ENCODE measurements around the gene PLPP7.

Gene PLPP7

DNA sequence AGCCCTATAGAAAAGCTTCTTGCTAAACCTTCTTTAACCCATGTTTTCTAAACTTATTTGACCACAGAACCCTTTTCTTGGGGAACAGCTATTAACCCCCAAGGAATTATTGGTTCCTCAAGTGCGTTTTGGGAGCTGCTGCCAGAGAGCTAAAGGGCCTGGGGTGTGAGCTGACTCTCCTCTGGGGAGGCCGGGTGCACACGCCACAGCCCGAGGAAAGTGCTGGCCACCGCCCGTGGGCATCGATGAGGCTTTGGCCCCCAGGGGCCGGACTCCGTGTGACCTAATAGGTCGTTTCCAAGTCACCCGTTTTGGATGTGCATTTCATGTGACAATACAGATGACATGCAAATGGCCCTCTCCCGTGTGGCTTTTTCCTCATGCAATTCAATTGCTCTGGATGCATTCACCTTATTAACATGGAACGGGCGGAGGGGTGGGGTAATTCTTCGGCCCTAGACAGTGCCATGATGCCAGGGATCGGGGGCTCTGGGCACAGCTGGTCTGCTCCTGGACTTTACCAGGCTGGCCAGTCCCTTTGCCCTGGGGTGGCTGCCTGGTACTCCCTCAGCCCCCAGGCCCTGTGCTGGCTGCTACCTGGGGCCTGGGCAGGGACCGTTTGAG is 19.5 kb downstream of the PLPP7 start:
- TF ChIP-seq, protein P1, sequence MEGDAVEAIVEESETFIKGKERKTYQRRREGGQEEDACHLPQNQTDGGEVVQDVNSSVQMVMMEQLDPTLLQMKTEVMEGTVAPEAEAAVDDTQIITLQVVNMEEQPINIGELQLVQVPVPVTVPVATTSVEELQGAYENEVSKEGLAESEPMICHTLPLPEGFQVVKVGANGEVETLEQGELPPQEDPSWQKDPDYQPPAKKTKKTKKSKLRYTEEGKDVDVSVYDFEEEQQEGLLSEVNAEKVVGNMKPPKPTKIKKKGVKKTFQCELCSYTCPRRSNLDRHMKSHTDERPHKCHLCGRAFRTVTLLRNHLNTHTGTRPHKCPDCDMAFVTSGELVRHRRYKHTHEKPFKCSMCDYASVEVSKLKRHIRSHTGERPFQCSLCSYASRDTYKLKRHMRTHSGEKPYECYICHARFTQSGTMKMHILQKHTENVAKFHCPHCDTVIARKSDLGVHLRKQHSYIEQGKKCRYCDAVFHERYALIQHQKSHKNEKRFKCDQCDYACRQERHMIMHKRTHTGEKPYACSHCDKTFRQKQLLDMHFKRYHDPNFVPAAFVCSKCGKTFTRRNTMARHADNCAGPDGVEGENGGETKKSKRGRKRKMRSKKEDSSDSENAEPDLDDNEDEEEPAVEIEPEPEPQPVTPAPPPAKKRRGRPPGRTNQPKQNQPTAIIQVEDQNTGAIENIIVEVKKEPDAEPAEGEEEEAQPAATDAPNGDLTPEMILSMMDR (conservative IDR thresholded peaks at IDR 0.05), result no peak
- no peak overlapping the region for H3K27ac ChIP-seq

DNA sequence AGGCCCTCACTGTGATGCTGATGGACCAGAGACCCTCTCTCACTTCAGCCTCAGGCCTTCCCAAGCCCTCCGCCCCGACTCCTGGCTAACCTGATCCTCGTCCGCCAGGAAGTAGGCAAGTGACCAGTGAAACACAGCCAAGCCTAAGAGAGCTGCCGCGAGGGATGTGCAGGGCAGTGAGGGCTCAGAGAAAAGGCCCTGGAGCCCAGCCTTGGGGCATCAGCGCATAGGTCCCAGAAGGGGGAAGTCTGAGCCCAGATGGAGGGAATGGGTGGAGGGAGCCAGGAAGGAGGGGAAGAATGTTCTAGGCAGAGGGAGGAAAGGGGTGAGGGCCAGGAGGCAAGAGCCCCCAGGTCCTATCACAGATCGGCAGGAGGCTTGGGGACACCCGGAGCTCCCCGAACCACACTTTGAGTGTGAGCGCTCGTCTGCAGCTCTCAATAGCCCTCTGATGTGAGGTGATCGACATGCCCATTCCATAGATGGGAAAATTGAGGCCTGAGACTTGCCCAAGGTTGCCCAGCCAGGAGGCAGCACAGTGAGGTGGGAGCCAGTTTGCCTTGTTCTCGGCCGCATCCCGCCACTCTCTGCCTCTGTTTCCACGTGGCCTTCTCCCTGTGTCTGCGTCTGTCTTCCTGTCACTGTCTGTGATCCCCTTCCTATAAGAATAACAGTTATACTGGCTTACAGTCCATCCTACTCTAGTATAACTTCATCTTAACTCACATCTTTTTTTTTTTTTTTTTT is 20.2 kb downstream of the PLPP7 start:
- TF ChIP-seq, protein P1 (conservative IDR thresholded peaks at IDR 0.05), result no peak
- H3K27ac ChIP-seq, result no peak overlapping the region

DNA sequence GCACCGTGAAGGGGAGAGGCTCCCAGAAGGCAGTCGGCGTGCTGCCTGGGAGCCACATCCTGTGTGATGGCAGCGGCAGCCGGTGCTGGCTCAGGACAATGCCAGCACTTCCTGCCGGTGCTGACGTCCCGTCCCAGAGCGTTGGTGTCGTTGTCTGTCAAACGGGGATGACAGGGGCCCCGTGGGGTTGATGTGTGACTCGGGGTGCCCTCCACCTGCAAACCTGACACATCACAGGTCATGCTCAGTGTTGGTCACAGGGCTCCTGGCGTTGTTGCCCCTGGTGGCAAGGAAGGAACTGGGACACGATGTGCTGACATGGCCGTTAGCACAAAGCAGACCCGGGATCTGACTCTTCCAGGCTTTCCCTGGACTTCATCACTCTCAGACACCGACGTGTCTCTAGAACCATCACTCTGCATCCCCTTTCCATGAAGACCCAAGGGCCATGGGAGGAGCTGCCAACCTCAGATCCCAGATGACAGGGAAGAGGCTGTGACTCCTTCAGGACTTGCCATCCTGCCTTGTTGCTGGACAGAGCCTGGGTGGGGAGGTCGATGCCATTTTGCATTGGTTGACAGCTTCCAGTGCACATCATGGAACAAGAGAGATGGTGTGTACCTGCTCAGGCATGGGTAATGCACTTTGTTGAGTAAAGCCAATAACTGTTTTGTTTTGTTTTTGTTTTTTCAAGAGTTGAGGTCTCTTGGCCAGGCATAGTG is 21.5 kb downstream of the PLPP7 start:
- H3K27ac ChIP-seq, result no peak overlapping the region
- TF ChIP-seq, protein P1 (conservative IDR thresholded peaks at IDR 0.05), result peak; percentile 41

DNA sequence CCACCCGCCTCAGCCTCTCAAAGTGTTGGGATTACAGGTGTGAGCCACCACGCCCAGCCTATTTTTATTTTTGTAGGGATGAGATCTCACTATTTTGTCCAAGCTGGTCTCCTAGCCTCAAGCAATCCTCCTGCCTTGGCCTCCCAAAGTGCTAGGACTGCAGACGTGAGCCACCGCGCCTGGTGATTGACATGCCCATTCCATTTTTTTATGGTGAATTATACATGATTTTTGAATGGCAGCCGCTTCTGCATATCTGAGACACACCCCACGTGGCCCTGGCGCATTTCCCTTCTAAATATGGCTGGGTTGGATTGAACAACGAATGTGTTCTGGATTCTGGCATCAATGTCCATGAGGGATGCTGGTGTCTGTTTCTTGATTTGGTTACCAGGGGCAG is 22.7 kb downstream of the PLPP7 start:
- no peak overlapping the region for H3K27ac ChIP-seq
- TF ChIP-seq, protein P1 (conservative IDR thresholded peaks at IDR 0.05), result no peak

DNA sequence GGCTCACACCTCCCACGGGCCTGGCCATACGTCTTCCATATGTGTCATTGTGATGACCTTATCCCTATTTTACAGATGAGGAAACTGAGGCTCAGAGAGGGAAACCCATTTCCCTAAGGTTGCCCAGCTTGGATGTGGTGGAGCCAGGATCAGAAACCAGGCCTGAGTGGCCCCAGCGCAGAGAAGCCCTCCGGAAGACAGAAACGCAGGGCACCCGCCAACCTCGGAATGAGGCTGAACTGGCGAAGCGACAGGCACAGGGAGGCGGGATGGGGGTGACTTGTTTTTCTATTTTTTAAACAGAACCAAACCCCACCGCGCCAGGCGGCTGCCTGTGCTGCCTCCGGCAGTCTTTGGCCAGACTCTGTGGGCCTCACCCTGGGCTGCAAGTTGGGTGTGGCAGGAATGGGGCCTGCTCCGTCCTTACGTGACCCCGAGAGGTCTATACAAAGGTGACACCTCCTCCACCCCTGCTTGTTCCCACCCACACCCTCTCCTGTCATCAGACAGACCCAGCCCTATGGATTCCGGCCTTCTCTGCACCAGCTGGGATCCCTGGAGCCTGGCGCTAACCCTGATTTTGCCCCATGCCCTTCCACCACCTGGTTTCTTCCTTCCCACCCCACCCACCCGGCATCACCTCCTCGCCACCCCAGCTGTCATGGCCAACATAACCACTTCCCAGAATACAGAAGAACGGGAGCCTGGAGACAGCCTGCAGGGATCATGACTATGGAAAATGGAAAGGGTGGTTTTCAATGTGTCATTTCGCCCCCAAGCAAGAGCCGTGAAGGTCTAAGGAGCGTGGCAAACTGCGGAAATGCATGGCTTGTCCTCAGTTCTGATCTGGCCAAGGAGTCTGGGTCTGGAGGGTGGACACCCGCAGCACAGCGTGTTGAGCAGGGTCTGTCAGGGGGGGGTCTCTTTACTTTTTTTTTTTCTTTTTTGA is 23.6 kb downstream of the PLPP7 start:
- H3K27ac ChIP-seq, result no peak overlapping the region
- TF ChIP-seq, protein P1 (conservative IDR thresholded peaks at IDR 0.05), result no peak

DNA sequence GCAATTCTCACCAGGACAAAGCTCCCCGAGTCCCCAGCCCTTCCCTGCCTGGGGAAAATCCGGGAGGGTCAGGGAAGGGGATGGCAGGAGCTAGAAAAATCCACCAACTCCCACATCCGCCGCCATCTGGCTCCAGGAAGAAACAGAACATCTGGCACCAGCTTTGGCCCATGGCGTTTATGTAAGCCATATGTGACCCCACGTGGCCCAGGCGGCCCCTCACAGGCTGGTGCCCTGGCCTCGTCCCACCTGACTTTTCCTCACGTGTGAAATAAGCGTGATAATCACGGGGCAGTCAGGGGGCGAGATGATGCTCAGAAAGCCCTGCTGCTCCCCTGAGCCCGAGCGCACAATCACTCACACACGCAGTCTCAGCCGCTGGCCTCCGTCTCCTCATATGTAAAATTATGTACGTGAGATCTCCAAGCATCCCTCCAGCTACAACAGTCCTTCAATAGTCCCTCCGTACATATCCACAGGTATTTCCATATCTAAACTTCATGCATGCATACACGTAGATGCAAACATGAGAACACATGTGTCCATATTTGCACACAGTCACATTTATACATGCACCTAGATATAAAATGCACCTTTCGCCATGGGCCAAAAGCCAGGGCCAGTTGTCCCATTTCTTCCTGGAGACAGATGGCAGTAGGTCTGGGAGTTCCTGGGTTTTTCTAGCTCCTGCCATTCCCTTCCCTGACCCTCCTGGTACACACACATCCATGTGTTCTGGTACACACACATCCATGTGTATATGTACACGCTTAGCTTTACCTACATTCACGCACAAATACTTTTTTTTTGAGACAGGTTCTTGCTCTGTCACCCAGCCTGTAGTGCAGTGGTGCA is 28.9 kb downstream of the PLPP7 start:
- no peak overlapping the region for H3K27ac ChIP-seq
- TF ChIP-seq, protein P1 (conservative IDR thresholded peaks at IDR 0.05), result no peak
